Osteocyte (in vitro differentiated cells): ENCODE data around the gene XYLB. TPM values are rescaled to one million over a fixed set of nuclear protein-coding genes. Genes with fewer than 3 reads are reported as not detected.

ENCODE experiments used
- DNase-seq: peaks from one replicate; pipeline ENCODE4 v3.0.0; 2021; ENCODE audit warnings: mixed read lengths; ENCODE audit not compliant: unreplicated experiment; ENCODE audit errors: extremely low spot score
- H3K27ac Mint-ChIP-seq: one replicate; pipeline ENCODE4 v1.8.0; 2021; ENCODE audit warnings: mild to moderate bottlenecking, mixed read lengths; ENCODE audit not compliant: unreplicated experiment
- H3K27me3 Mint-ChIP-seq: one replicate; pipeline ENCODE4 v1.8.0; 2021; ENCODE audit warnings: mixed read lengths; ENCODE audit not compliant: unreplicated experiment
- H3K36me3 Mint-ChIP-seq: one replicate; pipeline ENCODE4 v1.8.0; 2021; ENCODE audit warnings: mixed read lengths; ENCODE audit not compliant: unreplicated experiment
- H3K4me1 Mint-ChIP-seq: one replicate; pipeline ENCODE4 v1.8.0; 2021; ENCODE audit warnings: mixed read lengths; ENCODE audit not compliant: unreplicated experiment
- H3K4me3 Mint-ChIP-seq: one replicate; pipeline ENCODE4 v1.8.0; 2021; ENCODE audit warnings: mild to moderate bottlenecking, moderate library complexity, mixed read lengths; ENCODE audit not compliant: unreplicated experiment
- H3K9me3 Mint-ChIP-seq: one replicate; pipeline ENCODE4 v1.8.0; 2021; ENCODE audit warnings: mixed read lengths; ENCODE audit not compliant: unreplicated experiment
- CTCF ChIP-seq: fragments of 200-600 bp; sonication (generic); IDR thresholded peaks from 2 replicates; pipeline ENCODE4 v1.5.0; 2021; ENCODE audit warnings: antibody characterized with exemption, mild to moderate bottlenecking, moderate library complexity
- total RNA-seq: library from RNA; stranded (reverse); gene quantifications from 2 replicates; pipeline ENCODE4 v1.2.1, GENCODE V29; 2021

XYLB gene
- total RNA-seq, 1 donor from 2014 or later, result 6.3 TPM

GRCh38 chr3:38374221-38374620 lies 27.6 kb downstream of the XYLB start:
- no peaks in the 10 kb centered on the region for H3K9me3 Mint-ChIP-seq
- H3K4me3 Mint-ChIP-seq, result no peak overlapping the region
- no peaks in the 10 kb centered on the region for H3K4me1 Mint-ChIP-seq
- DNase-seq, result no peak
- TF ChIP-seq CTCF, result no peak
- H3K36me3 Mint-ChIP-seq, result peaks cover 13% of the 10 kb centered on the region
- H3K27me3 Mint-ChIP-seq, result no peaks in the 10 kb centered on the region
- H3K27ac Mint-ChIP-seq, result no peak overlapping the region

GRCh38 chr3:38375072-38375471 lies 28.5 kb downstream of the XYLB start:
- DNase-seq, result no peak
- H3K4me3 Mint-ChIP-seq, result no peak overlapping the region
- H3K27me3 Mint-ChIP-seq, result no peaks in the 10 kb centered on the region
- no peak for TF ChIP-seq CTCF
- H3K9me3 Mint-ChIP-seq, result no peaks in the 10 kb centered on the region
- H3K4me1 Mint-ChIP-seq, result no peaks in the 10 kb centered on the region
- peaks cover 13% of the 10 kb centered on the region for H3K36me3 Mint-ChIP-seq
- no peak overlapping the region for H3K27ac Mint-ChIP-seq

- Mint-ChIP-seq H3K36me3 (peaks cover 8% of the 10 kb centered on the region), H3K9me3 (no peaks in the 10 kb centered on the region), H3K27me3 (no peaks in the 10 kb centered on the region), H3K4me1 (no peaks in the 10 kb centered on the region), H3K27ac (no peak overlapping the region), H3K4me3 (no peak overlapping the region)
- no peak for TF ChIP-seq CTCF
- no peak for DNase-seq
Observed at GRCh38 chr3:38375488-38376097, 29.0 kb downstream of the XYLB start.

- no peak for DNase-seq
- H3K27ac Mint-ChIP-seq, result no peak overlapping the region
- H3K9me3 Mint-ChIP-seq, result no peaks in the 10 kb centered on the region
- H3K27me3 Mint-ChIP-seq, result no peaks in the 10 kb centered on the region
- H3K36me3 Mint-ChIP-seq, result peaks cover 8% of the 10 kb centered on the region
- TF ChIP-seq CTCF, result no peak
- no peak overlapping the region for H3K4me3 Mint-ChIP-seq
- no peaks in the 10 kb centered on the region for H3K4me1 Mint-ChIP-seq
Observed at GRCh38 chr3:38376098-38376816, 29.7 kb downstream of the XYLB start.

- Mint-ChIP-seq H3K27ac (no peak overlapping the region), H3K4me3 (no peak overlapping the region), H3K9me3 (no peaks in the 10 kb centered on the region), H3K4me1 (no peaks in the 10 kb centered on the region), H3K27me3 (no peaks in the 10 kb centered on the region), H3K36me3 (peaks cover 19% of the 10 kb centered on the region)
- TF ChIP-seq CTCF, result no peak
- DNase-seq, result no peak
Observed at GRCh38 chr3:38379201-38379770, 32.7 kb downstream of the XYLB start.
